GM18951 (cell line): ENCODE measurements around the gene SOX9.
A peak's percentile ranks its signal among the peaks of the same experiment; 100 is the strongest.

Source experiments
- POLR2A ChIP-seq: IDR thresholded peaks from 4 replicates; pipeline ENCODE4 v1.6.1; 2011; ENCODE audit warnings: mild to moderate bottlenecking; ENCODE audit not compliant: insufficient read length, insufficient read depth; ENCODE audit errors: extremely low read depth
- in situ Hi-C: fragments of 300-500 bp; cut with MboI; formaldehyde crosslinking; loops from one replicate; pipeline ENCODE4 v1.12.0; 2022; ENCODE audit warnings: low sequenced_read_pairs, mixed read lengths, inconsistent platforms; ENCODE audit not compliant: unreplicated experiment

SOX9 gene

DNA sequence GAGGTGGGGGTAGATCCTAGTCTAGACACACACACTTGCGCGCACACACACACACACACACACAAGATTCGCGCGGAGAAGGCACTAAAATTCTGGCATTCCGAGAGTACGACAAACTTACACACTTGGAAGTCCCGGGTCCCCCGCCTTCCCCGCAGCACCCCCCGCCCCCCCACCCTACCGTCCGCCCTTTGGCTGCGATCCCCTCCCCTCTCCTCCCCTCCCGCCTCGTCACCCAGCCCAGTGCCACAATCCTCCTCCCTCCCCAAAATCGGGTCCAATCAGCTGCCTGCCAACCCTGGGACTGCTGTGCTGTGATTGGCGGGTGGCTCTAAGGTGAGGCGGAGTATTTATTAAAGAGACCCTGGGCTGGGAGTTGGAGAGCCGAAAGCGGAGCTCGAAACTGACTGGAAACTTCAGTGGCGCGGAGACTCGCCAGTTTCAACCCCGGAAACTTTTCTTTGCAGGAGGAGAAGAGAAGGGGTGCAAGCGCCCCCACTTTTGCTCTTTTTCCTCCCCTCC, at the start of gene SOX9:
TSS of gene SOX9 (plus strand) at position 379 of the 522 bp plus-strand sequence. CDS start 372 bp downstream, outside the sequence.
- TF ChIP-seq POLR2A: peak; percentile 84
- in situ Hi-C loops: loop anchor here (25.0 kb wide), 3 partner anchors 417 to 1483 kb away; no protein-coding TSS in a partner anchor

DNA sequence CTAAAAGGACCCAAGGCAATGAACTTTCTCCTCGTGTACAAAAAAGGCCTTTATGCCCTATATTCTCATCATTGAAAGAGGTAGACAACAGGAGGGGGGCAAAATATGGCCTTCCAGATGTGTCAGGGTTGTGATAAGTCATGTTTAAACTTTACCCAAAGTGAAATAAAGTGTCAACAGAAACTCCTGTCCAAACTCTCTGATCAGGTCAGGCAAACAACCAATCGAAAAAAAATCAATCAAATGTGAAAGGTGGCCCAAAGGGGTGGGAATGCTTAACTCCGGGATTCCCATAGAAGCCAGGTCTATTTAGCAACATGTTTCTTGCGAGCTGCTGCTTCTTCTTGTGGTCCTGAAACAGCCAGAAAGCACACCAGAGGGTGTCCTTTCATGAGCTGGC, 49.5 kb upstream of the SOX9 start:
- no peak for TF ChIP-seq POLR2A
- in situ Hi-C loops: no loop called here

GRCh38 chr17:72075995-72076677, 44.7 kb upstream of the SOX9 start:
- no peak for TF ChIP-seq POLR2A
- in situ Hi-C loops: no loop called here

- in situ Hi-C loops: no loop called here
- TF ChIP-seq POLR2A: no peak
These were observed 44.2 kb upstream of the SOX9 start for GRCh38 chr17:72076678-72077030.

DNA sequence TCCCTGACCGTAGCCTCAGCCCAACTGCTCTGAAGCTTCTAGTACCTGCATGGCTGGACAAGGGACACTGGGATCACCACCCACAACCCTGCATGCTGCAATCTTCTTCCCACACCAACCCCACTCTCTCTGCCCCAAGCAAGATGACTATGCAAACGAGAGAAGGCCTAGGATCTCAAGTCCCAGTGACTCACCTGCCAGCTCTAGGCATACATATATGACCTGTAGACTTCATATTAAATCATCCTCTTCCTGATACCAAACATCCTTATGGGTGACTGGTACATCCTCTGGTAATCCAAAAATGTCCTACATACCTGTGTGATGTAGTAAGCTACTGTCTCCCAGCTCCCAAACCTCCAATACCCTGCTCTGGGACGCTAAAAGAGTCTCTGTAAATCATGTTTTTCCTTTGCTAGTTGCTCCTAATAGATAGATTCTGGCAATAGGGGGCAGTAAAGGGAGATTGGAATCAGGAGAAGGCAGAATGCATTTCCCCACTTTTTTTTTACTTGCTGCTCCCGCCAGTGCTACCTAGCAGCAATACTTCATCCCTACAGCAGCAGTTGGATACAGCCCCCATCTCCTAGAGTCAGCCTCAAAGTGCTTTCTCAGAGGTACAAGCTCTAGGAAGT, 43.4 kb upstream of the SOX9 start:
- TF ChIP-seq POLR2A: no peak
- in situ Hi-C loops: no loop called here

GRCh38 chr17:72079700-72080099, 41.1 kb upstream of the SOX9 start:
- TF ChIP-seq POLR2A: no peak
- in situ Hi-C loops: no loop called here

DNA sequence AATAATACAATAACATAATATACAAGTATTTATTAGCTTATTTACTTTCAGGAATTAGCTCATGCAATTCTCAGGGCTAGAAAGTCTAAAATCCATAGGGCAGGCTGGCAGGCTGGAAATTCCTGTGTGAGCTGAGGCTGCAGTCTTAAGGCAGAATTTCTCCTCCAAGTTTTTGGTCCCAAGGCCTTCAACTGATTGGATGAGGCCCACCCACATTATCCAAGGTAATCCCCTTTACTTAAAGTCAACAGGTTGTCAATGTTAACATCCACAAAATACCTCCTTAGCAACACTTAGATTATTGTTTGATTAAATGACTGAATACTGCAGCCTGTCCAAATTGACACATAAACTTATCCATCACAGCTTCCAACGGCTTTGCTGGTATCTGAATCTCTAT, 32.9 kb upstream of the SOX9 start:
- in situ Hi-C loops: no loop called here

GRCh38 chr17:72089453-72089987, 31.3 kb upstream of the SOX9 start:
- in situ Hi-C loops: no loop called here
- TF ChIP-seq POLR2A: no peak

More for the DNA sequence above, 32.9 kb upstream of the SOX9 start:
- TF ChIP-seq POLR2A: no peak

DNA sequence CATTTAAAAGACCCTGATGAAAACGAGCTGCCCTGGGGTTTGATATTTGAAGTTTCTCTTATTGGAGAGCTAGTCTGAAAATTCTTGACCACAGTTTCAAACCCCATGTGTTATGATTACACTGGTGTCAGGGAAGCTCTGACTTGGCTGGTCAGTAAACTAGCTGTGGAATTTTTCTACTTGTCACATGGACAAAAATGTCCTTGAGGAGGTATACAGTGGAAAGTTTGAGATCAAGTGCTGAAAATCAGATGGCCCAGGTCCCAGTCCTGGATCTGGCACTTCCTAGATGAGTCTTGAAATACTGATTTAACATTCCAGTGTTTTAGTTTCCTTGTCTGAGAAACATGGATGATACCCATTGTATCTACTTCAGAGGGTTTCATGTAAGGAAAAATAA, 30.7 kb upstream of the SOX9 start:
- no peak for TF ChIP-seq POLR2A
- in situ Hi-C loops: no loop called here

- in situ Hi-C loops: no loop called here
- TF ChIP-seq POLR2A: no peak
These were observed 28.0 kb upstream of the SOX9 start for GRCh38 chr17:72092710-72093322.

GRCh38 chr17:72093707-72094106, 27.1 kb upstream of the SOX9 start:
- no peak for TF ChIP-seq POLR2A
- in situ Hi-C loops: no loop called here

GRCh38 chr17:72095316-72095715, 25.5 kb upstream of the SOX9 start:
- in situ Hi-C loops: no loop called here
- no peak for TF ChIP-seq POLR2A

- in situ Hi-C loops: no loop called here
- no peak for TF ChIP-seq POLR2A
These were observed 23.7 kb upstream of the SOX9 start for GRCh38 chr17:72097144-72097543.
